ENCODE data around the gene RTP2.

DNA sequence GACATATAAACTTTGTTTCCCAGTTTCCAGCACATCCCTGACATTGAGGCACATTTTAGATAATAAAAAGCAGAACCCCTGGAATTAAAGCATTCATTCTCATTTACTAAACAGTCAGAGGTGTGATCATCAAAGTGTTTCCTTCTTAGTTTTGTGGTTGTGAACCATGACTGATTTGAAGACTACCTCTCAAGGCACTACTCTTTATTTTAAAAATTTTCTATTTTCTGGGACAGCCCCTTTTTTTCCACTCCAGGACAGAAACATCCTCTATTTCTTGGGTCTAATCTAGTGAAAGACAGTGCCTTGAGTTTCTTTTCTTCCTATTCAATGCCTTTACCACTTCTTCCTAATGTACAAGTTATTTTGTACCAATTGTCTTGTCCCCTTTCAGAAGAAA lies 37.3 kb downstream of the RTP2 start:
- TF ChIP-seq, protein P1, sequence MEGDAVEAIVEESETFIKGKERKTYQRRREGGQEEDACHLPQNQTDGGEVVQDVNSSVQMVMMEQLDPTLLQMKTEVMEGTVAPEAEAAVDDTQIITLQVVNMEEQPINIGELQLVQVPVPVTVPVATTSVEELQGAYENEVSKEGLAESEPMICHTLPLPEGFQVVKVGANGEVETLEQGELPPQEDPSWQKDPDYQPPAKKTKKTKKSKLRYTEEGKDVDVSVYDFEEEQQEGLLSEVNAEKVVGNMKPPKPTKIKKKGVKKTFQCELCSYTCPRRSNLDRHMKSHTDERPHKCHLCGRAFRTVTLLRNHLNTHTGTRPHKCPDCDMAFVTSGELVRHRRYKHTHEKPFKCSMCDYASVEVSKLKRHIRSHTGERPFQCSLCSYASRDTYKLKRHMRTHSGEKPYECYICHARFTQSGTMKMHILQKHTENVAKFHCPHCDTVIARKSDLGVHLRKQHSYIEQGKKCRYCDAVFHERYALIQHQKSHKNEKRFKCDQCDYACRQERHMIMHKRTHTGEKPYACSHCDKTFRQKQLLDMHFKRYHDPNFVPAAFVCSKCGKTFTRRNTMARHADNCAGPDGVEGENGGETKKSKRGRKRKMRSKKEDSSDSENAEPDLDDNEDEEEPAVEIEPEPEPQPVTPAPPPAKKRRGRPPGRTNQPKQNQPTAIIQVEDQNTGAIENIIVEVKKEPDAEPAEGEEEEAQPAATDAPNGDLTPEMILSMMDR (conservative IDR thresholded peaks at IDR 0.05; ENCODE audit: low read depth, low read length): no peak
- TF ChIP-seq EZH2 (IDR thresholded peaks at IDR 0.05; ENCODE audit: low read length, unreplicated experiment): no peak

All from PC-3 (cell line).